Loucy (cell line): Measurements from ENCODE around the gene LPAR3.

Experiments
- H2AFZ ChIP-seq: fragments of 200-600 bp; sonication (generic); 2 replicates; pipeline ENCODE4 v1.6.0; 2016; ENCODE audit warnings: antibody characterized with exemption, mild to moderate bottlenecking, low read length, moderate library complexity
- H3F3A ChIP-seq: fragments of 200-600 bp; 2 replicates; pipeline ENCODE4 v1.6.0; 2016; ENCODE audit warnings: antibody characterized with exemption, low read depth, mild to moderate bottlenecking
- H3K27me3 ChIP-seq: fragments of 200-600 bp; sonication (generic); 2 replicates; pipeline ENCODE4 v1.6.1; 2014; ENCODE audit warnings: low read length, mild to moderate bottlenecking; ENCODE audit not compliant: insufficient read depth, poor library complexity, severe bottlenecking
- H3K36me3 ChIP-seq: fragments of 200-600 bp; sonication (generic); 2 replicates; pipeline ENCODE4 v1.6.1; 2016; ENCODE audit warnings: low read length; ENCODE audit not compliant: insufficient read depth
- H3K4me1 ChIP-seq: fragments of 200-600 bp; sonication (generic); 2 replicates; pipeline ENCODE4 v1.5.1; 2014; ENCODE audit warnings: low read length, mild to moderate bottlenecking; ENCODE audit not compliant: insufficient read depth, poor library complexity, severe bottlenecking
- H3K4me2 ChIP-seq: fragments of 200-600 bp; sonication (generic); 2 replicates; pipeline ENCODE4 v1.6.0; 2014; ENCODE audit warnings: antibody characterized with exemption, low read length, low read depth, mild to moderate bottlenecking; ENCODE audit not compliant: poor library complexity, severe bottlenecking
- H3K4me3 ChIP-seq: fragments of 200-600 bp; sonication (generic); 2 replicates; pipeline ENCODE4 v1.5.1; 2014; ENCODE audit warnings: low read length, mild to moderate bottlenecking, mixed read lengths; ENCODE audit not compliant: poor library complexity, severe bottlenecking
- H3K79me2 ChIP-seq: fragments of 200-600 bp; sonication (generic); 2 replicates; pipeline ENCODE4 v1.6.1; 2014; ENCODE audit warnings: low read length; ENCODE audit not compliant: insufficient read depth
- H3K9ac ChIP-seq: fragments of 200-600 bp; sonication (generic); 2 replicates; pipeline ENCODE4 v1.6.0; 2014; ENCODE audit warnings: mild to moderate bottlenecking, low read depth, low read length, moderate library complexity; ENCODE audit not compliant: poor library complexity, severe bottlenecking
- H3K9me2 ChIP-seq: fragments of 200-600 bp; sonication (generic); replicated peaks from 2 replicates; pipeline ENCODE4 v1.6.1; 2016; ENCODE audit warnings: low read depth, low read length, mixed read lengths
- H3K9me3 ChIP-seq: fragments of 200-600 bp; sonication (generic); 2 replicates; pipeline ENCODE4 v1.6.1; 2014; ENCODE audit warnings: mild to moderate bottlenecking, antibody characterized with exemption, low read length, low read depth; ENCODE audit not compliant: insufficient read depth
- H4K20me1 ChIP-seq: fragments of 200-600 bp; sonication (generic); 2 replicates; pipeline ENCODE4 v1.6.0; 2014; ENCODE audit warnings: antibody characterized with exemption, low read length, mild to moderate bottlenecking; ENCODE audit not compliant: insufficient read depth, poor library complexity, severe bottlenecking
- CTCF ChIP-seq: fragments of 200-600 bp; sonication (generic); conservative IDR thresholded peaks from 2 replicates; pipeline ENCODE4 v1.5.1; 2014; ENCODE audit warnings: mild to moderate bottlenecking, antibody characterized with exemption, low read length
- EZH2phosphoT487 ChIP-seq: fragments of 200-600 bp; IDR thresholded peaks from 2 replicates; pipeline ENCODE4 v1.6.1; 2018; ENCODE audit warnings: antibody characterized with exemption, mild to moderate bottlenecking, moderate library complexity, borderline replicate concordance

LPAR3 gene

DNA sequence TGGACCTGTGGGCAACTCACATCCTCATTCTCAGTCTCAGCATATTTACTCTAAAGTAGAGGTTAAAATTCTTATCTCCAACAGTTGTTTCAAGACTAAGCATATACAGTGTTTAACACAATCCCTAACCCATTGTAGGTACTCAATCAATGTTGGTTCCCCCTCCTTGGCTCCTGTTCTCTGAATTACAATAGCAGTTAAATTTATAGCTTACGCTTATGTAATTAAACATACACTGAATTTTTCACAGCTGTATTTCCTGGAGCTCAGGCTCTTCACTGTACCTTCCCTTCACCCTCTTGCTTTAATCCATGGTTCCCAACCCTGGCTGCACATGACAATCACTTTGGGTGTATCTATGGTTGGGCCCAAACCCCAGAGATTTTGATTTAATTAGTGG, 89.4 kb downstream of the LPAR3 start:
- no peaks in the 10 kb centered on the region for H4K20me1 ChIP-seq
- H3K27me3 ChIP-seq, result no peaks in the 10 kb centered on the region
- H3K9me2 ChIP-seq, result no peaks in the 10 kb centered on the region
- no peaks in the 10 kb centered on the region for H3K9me3 ChIP-seq
- H3K9ac ChIP-seq, result no peak overlapping the region
- H3F3A ChIP-seq, result no peaks in the 10 kb centered on the region
- no peak for TF ChIP-seq EZH2phosphoT487
- no peak for TF ChIP-seq CTCF
- H3K4me3 ChIP-seq, result no peak overlapping the region
- no peak overlapping the region for H2AFZ ChIP-seq
- H3K36me3 ChIP-seq, result no peaks in the 10 kb centered on the region
- no peak overlapping the region for H3K4me2 ChIP-seq
- H3K4me1 ChIP-seq, result no peaks in the 10 kb centered on the region
- H3K79me2 ChIP-seq, result no peaks in the 10 kb centered on the region

DNA sequence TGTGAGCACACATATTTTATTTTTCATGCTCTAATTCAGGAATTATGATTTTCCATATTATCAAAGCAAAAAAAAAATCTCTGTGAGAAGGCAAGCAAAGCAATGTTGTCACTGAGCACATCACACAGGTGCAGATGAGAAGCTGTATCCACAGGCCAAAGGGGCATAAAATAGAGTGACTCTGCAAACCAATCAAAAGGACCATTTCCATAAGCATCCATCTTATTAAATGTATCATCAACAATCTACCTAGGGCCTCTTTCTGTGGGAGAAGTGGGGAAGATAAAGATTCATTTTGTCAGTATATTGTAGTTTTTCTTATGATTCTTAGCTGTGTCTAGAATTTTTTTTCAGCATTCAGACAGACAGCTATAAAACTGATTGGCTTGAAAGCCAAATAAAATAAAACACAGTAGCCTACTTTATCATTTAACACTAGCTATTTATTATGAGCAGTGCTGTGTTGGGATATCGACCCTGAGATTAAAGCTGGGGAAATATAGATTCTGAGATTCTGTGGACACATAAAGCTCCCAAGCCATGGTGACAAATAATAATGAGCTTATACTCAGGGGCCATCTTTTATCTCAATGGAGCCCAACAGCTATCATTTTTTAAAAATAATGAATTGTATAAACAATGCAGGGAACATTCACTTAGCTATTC, 90.3 kb downstream of the LPAR3 start:
- Histone ChIP-seq H3K27me3 (no peaks in the 10 kb centered on the region), H3K4me3 (no peak overlapping the region), H3K36me3 (no peaks in the 10 kb centered on the region), H3K79me2 (no peaks in the 10 kb centered on the region), H3K9me3 (no peaks in the 10 kb centered on the region), H3K4me2 (no peak overlapping the region), H2AFZ (no peak overlapping the region), H3K4me1 (no peaks in the 10 kb centered on the region), H3K9me2 (no peaks in the 10 kb centered on the region), H4K20me1 (no peaks in the 10 kb centered on the region), H3K9ac (no peak overlapping the region), H3F3A (no peaks in the 10 kb centered on the region)
- no peak for TF ChIP-seq CTCF
- no peak for TF ChIP-seq EZH2phosphoT487

DNA sequence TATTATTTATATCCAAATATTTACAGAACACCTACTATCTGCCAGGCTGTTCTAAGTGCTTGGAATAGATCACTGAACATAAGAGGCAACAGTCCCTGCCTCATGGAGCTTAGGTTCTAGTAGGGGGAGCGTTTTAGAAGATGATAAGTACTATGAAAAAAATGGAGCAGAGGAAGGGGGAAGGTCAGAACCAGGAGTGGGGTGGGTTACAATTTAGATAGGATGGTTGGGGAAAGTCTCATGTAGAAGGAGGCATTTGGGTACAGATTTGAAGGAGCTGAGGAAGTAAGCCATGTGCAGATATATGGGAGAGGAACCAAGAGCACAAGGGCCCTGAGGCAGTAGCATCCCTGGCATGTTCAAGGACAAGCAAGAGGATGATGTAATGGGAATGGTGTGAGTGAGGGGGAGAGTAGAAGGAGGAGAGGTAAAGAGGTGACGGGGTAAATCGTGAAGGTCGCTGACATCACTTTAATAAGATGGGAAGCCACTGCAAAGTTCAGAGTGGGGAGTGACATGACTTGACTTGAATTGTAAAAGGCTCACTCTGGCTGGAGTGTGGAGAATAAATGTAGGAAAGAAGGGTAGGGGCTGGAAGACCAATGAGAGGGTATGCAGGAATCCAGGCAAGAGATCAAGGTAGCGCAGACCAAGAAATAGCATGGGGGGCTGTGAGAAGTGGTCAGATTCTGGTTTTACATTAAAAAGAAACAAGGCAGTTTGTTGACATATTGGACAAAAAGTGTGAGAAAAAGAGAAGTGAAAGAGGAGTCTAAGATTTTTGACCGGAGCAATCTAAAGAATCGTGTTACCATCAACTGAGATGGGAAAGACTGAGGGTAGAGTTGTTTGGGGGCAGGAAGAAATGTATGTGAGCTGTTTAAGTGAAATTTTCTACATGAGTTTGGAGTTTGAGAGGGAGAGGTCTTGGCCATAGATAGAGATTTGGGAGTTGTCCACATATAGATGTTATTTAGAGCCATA, 92.6 kb downstream of the LPAR3 start:
- H3F3A ChIP-seq, result no peaks in the 10 kb centered on the region
- H3K4me1 ChIP-seq, result no peaks in the 10 kb centered on the region
- H3K9me3 ChIP-seq, result no peaks in the 10 kb centered on the region
- H3K4me2 ChIP-seq, result no peak overlapping the region
- no peaks in the 10 kb centered on the region for H3K27me3 ChIP-seq
- TF ChIP-seq CTCF (no peak), EZH2phosphoT487 (no peak)
- H2AFZ ChIP-seq, result no peak overlapping the region
- no peaks in the 10 kb centered on the region for H3K9me2 ChIP-seq
- H3K9ac ChIP-seq, result no peak overlapping the region
- no peaks in the 10 kb centered on the region for H3K36me3 ChIP-seq
- H4K20me1 ChIP-seq, result no peaks in the 10 kb centered on the region
- H3K79me2 ChIP-seq, result no peaks in the 10 kb centered on the region
- H3K4me3 ChIP-seq, result no peak overlapping the region
